PC-9 (cell line): ENCODE measurements around the gene CKMT2. TPM values are rescaled to one million over a fixed set of nuclear protein-coding genes. Genes with fewer than 3 reads are reported as not detected.
A peak's percentile ranks its signal among the peaks of the same experiment; 100 is the strongest.

Experiments
- BruUV-seq: library from RNA; stranded (reverse); fragments of 400-500 nt; replicated peaks from 2 replicates; lab custom pipeline; 2021; lab: Mats Ljungman, UMichigan
- CTCF ChIA-PET: fragments of 300-600 bp; sonication (Branson Sonifier 250); formaldehyde crosslinking; loops from one replicate; lab custom pipeline; 2022; ENCODE audit warnings: antibody characterized with exemption; lab: Charles Lee
- POLR2A ChIA-PET: fragments of 300-600 bp; sonication (Branson Sonifier 250); formaldehyde crosslinking; loops from one replicate; lab custom pipeline; 2022; ENCODE audit warnings: antibody characterized with exemption; ENCODE audit not compliant: unreplicated experiment; lab: Charles Lee
- DNase-seq, 2 experiments: peaks; one replicate each; pipeline versions ENCODE4 v3.0.0 to v3.0.0-alpha.2; 2015 to 2022; ENCODE audit warnings: mixed read lengths in 1 of 2
- H2AFZ ChIP-seq: fragments of 200-600 bp; sonication (generic); 2 replicates; pipeline ENCODE4 v1.8.1; 2017; ENCODE audit warnings: antibody characterized with exemption
- H3F3A ChIP-seq: fragments of 200-600 bp; sonication (generic); 2 replicates; pipeline ENCODE4 v1.8.1; 2017; ENCODE audit warnings: antibody characterized with exemption, mild to moderate bottlenecking, low read depth; ENCODE audit not compliant: insufficient read depth
- H3K27ac ChIP-seq: fragments of 200-600 bp; sonication (generic); 2 replicates; pipeline ENCODE4 v1.6.1; 2016; ENCODE audit warnings: mixed run types
- H3K27me3 ChIP-seq: fragments of 200-600 bp; sonication (generic); 2 replicates; pipeline ENCODE4 v1.6.1; 2016; ENCODE audit warnings: low read depth, mixed run types; ENCODE audit not compliant: insufficient read depth
- H3K36me3 ChIP-seq: fragments of 200-600 bp; sonication (generic); 2 replicates; pipeline ENCODE4 v1.6.1; 2016; ENCODE audit warnings: low read depth, mixed run types
- H3K4me1 ChIP-seq: fragments of 200-600 bp; sonication (generic); replicated peaks from 2 replicates; pipeline ENCODE4 v1.6.1; 2016; ENCODE audit warnings: mixed run types; ENCODE audit not compliant: insufficient read depth
- H3K4me2 ChIP-seq: fragments of 200-600 bp; sonication (generic); 2 replicates; pipeline ENCODE4 v1.6.1; 2017; ENCODE audit warnings: mixed run types
- H3K4me3 ChIP-seq: fragments of 200-600 bp; sonication (generic); 2 replicates; pipeline ENCODE4 v1.6.1; 2016; ENCODE audit warnings: mixed run types
- H3K79me2 ChIP-seq: fragments of 200-600 bp; sonication (generic); 2 replicates; pipeline ENCODE4 v1.6.1; 2017; ENCODE audit warnings: low read depth, mixed run types
- H3K9me2 ChIP-seq: fragments of 200-600 bp; sonication (generic); 2 replicates; pipeline ENCODE4 v1.8.1; 2017; ENCODE audit warnings: mild to moderate bottlenecking; ENCODE audit not compliant: insufficient read depth
- H3K9me3 ChIP-seq: fragments of 200-600 bp; sonication (generic); 2 replicates; pipeline ENCODE4 v1.8.1; 2016; ENCODE audit warnings: low read depth; ENCODE audit not compliant: insufficient read depth
- H4K20me1 ChIP-seq: fragments of 200-600 bp; sonication (generic); 2 replicates; pipeline ENCODE4 v1.8.1; 2017; ENCODE audit not compliant: insufficient read depth
- EZH2 ChIP-seq: fragments of 200-600 bp; sonication (generic); IDR thresholded peaks from 2 replicates; pipeline ENCODE4 v1.8.0; 2017; ENCODE audit warnings: antibody characterized with exemption, low read depth
- intact Hi-C: fragments of 100-400 bp; cut with micrococcal nuclease; formaldehyde crosslinking; loops from one replicate; pipeline ENCODE4 v1.10.0; 2022; ENCODE audit not compliant: unreplicated experiment
- total RNA-seq: library from RNA; stranded (reverse); gene quantifications from 2 replicates; pipeline ENCODE4 v1.2.3, GENCODE V29; 2021
- TF ChIP-seq, protein P1 (sequence below): fragments of 200-600 bp; sonication (generic); conservative IDR thresholded peaks from 2 replicates; pipeline ENCODE4 v1.6.1; 2017; ENCODE audit warnings: mixed run types, antibody characterized with exemption, mild to moderate bottlenecking, moderate library complexity

CKMT2 gene
- total RNA-seq, 1 experiment from 2014 or later = not detected

DNA sequence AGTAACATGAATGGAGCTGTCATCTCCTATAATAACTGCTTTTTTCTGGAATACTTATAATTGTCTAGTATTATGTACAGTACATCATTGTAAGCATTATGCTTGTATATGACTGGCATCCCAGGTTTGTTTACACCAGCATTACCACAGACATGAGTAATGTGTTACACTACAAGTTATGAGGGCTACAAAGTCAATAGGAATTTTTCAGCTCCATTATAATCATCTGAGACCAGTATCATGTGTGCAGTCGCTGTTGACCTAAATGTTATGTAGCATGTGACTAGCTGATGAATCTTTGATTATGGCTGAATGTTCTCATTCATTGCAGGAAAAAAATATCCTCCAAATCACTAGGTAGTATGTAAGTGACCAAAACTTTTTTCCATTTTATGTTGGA lies 70.4 kb downstream of the CKMT2 start:
- H3F3A ChIP-seq = no peaks in the 10 kb centered on the region
- H3K79me2 ChIP-seq = peaks cover 42% of the 10 kb centered on the region
- H3K4me2 ChIP-seq = peak overlapping the region; percentile 88; the same call in 1 of the 2 replicates
- intact Hi-C loops = no loop called here
- H3K36me3 ChIP-seq = no peaks in the 10 kb centered on the region
- H3K9me2 ChIP-seq = no peaks in the 10 kb centered on the region
- no peak overlapping the region for H2AFZ ChIP-seq
- ChIA-PET POLR2A (no interaction called here), CTCF (no interaction called here)
- 0 out of 2 replicates have a peak, but pooled peaks cover under 1% of the 10 kb centered on the region for H4K20me1 ChIP-seq
- H3K4me3 ChIP-seq = no peak overlapping the region
- no peaks in the 10 kb centered on the region for H3K9me3 ChIP-seq
- BruUV-seq = no TSS peak
- DNase-seq = peak in 1 of 2 experiments; percentile 63
- no peak overlapping the region for H3K27ac ChIP-seq
- no peaks in the 10 kb centered on the region for H3K27me3 ChIP-seq
- peaks cover 27% of the 10 kb centered on the region for H3K4me1 ChIP-seq
- TF ChIP-seq, protein P1, sequence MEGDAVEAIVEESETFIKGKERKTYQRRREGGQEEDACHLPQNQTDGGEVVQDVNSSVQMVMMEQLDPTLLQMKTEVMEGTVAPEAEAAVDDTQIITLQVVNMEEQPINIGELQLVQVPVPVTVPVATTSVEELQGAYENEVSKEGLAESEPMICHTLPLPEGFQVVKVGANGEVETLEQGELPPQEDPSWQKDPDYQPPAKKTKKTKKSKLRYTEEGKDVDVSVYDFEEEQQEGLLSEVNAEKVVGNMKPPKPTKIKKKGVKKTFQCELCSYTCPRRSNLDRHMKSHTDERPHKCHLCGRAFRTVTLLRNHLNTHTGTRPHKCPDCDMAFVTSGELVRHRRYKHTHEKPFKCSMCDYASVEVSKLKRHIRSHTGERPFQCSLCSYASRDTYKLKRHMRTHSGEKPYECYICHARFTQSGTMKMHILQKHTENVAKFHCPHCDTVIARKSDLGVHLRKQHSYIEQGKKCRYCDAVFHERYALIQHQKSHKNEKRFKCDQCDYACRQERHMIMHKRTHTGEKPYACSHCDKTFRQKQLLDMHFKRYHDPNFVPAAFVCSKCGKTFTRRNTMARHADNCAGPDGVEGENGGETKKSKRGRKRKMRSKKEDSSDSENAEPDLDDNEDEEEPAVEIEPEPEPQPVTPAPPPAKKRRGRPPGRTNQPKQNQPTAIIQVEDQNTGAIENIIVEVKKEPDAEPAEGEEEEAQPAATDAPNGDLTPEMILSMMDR = no peak
- no peak for TF ChIP-seq EZH2

GRCh38 chr5:81305785-81306184 lies 72.7 kb downstream of the CKMT2 start:
- H3K9me2 ChIP-seq = no peaks in the 10 kb centered on the region
- H3K79me2 ChIP-seq = peaks cover 31% of the 10 kb centered on the region
- H3K4me1 ChIP-seq = peaks cover 17% of the 10 kb centered on the region
- no peaks in the 10 kb centered on the region for H3F3A ChIP-seq
- no TSS peak for BruUV-seq
- no peak overlapping the region for H3K4me2 ChIP-seq
- no peak for DNase-seq
- H3K36me3 ChIP-seq = no peaks in the 10 kb centered on the region
- POLR2A ChIA-PET = no interaction called here
- no peak overlapping the region for H3K27ac ChIP-seq
- CTCF ChIA-PET = no interaction called here
- H4K20me1 ChIP-seq = no peaks in the 10 kb centered on the region
- H2AFZ ChIP-seq = no peak overlapping the region
- no peaks in the 10 kb centered on the region for H3K27me3 ChIP-seq
- H3K9me3 ChIP-seq = no peaks in the 10 kb centered on the region
- TF ChIP-seq, protein P1 = no peak
- no peak for TF ChIP-seq EZH2
- H3K4me3 ChIP-seq = no peak overlapping the region
- intact Hi-C loops = no loop called here

GRCh38 chr5:81308836-81309235 lies 75.7 kb downstream of the CKMT2 start:
- Histone ChIP-seq H3F3A (no peaks in the 10 kb centered on the region), H3K4me1 (peaks cover 2% of the 10 kb centered on the region), H3K27ac (no peak overlapping the region), H3K9me3 (no peaks in the 10 kb centered on the region), H3K4me2 (no peak overlapping the region), H3K4me3 (no peak overlapping the region), H3K9me2 (no peaks in the 10 kb centered on the region), H2AFZ (no peak overlapping the region), H3K36me3 (no peaks in the 10 kb centered on the region; the same call in 1 of the 2 replicates), H3K79me2 (peaks cover 4% of the 10 kb centered on the region), H3K27me3 (no peaks in the 10 kb centered on the region), H4K20me1 (no peaks in the 10 kb centered on the region)
- POLR2A ChIA-PET = interaction anchor here (0.7 kb wide), 1 partner anchor 1279 kb away, joined by 3 read pairs; no protein-coding TSS in a partner anchor
- TF ChIP-seq, protein P1 = no peak
- no peak for TF ChIP-seq EZH2
- no TSS peak for BruUV-seq
- intact Hi-C loops = no loop called here
- no peak for DNase-seq
- CTCF ChIA-PET = no interaction called here
